GM13976 (cell line): ENCODE data around the gene RPS14.
"Not testable (repeated sequence)": the region's sequence is repeated elsewhere in the genome, so short reads cannot be mapped to it uniquely, and the experiment has no call there.

Experiments
- DNase-seq: peaks from one replicate; pipeline ENCODE4 v3.0.0; 2012; ENCODE audit warnings: low spot score
- CTCF ChIP-seq: IDR thresholded peaks from 2 replicates; pipeline ENCODE4 v1.5.1; 2012; ENCODE audit warnings: borderline replicate concordance, mild to moderate bottlenecking; ENCODE audit not compliant: insufficient read depth; ENCODE audit errors: extremely low read depth, missing control alignments, control extremely low read depth
- in situ Hi-C: fragments of 300-500 bp; cut with MboI; formaldehyde crosslinking; loops from one replicate; pipeline ENCODE4 v1.12.0; 2022; ENCODE audit warnings: low sequenced_read_pairs, mixed read lengths, inconsistent platforms; ENCODE audit not compliant: unreplicated experiment

RPS14 gene

DNA sequence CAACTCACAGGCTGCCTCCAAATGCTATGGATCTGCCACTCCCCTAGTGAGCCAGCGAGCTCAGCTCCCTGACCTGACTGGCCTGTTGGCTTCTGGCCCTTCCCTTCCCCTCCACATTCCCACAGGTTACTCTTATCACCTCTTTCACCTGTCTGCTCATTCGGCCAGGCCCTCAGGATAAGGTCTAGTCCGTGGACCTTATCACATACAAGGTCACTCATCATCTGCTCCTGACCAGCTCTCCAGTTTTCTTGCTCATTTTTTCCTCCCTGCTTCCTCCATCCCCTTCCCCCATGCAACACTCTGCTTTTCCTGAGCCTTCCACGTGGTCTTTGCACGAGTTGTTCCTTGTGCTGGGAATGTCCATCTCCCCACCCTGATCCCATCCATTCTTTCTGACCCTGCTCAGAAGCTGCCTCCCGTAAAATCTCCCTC, 32.5 kb upstream of the RPS14 start:
- in situ Hi-C loops: no loop called here
- TF ChIP-seq CTCF: no peak
- DNase-seq: no peak

DNA sequence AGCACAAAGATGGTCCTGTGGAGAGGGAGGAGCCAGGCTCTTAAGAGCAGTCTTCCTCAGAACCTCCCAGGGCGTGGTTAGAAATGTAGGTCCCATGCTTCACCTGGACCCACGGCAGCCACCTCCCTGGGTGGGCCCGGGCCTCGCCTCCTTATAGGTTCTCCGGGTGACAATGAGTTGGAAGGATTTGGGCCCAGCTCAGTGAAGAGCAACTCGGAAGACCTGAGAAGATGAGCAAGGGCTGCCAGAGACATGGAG, 32.1 kb upstream of the RPS14 start:
- no peak for TF ChIP-seq CTCF
- in situ Hi-C loops: no loop called here
- DNase-seq: no peak

DNA sequence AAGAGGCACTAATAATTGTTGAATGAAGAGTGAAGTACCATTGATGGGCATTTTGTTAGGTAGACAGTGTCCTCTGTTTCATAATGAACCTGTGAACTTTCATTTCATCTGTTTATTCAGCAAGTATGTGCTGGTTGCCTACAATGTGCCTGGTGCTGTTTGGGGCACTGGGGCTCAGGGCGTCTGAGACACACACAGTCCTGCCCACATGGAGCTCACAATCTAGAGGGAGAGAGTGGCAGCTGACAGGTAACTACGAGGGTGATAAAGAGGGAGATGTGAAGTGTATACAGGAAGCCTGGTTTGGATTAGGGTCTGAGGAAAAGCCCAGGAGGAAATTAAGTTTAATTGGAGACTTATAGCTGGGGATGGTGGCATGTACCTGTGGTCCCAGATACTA, 29.9 kb upstream of the RPS14 start:
- DNase-seq: no peak
- in situ Hi-C loops: no loop called here

GRCh38 chr5:150476568-150476967, 27.0 kb upstream of the RPS14 start:
- DNase-seq, in situ Hi-C loops: not testable (repeated sequence)

More for the DNA sequence above, 29.9 kb upstream of the RPS14 start:
- no peak for TF ChIP-seq CTCF

DNA sequence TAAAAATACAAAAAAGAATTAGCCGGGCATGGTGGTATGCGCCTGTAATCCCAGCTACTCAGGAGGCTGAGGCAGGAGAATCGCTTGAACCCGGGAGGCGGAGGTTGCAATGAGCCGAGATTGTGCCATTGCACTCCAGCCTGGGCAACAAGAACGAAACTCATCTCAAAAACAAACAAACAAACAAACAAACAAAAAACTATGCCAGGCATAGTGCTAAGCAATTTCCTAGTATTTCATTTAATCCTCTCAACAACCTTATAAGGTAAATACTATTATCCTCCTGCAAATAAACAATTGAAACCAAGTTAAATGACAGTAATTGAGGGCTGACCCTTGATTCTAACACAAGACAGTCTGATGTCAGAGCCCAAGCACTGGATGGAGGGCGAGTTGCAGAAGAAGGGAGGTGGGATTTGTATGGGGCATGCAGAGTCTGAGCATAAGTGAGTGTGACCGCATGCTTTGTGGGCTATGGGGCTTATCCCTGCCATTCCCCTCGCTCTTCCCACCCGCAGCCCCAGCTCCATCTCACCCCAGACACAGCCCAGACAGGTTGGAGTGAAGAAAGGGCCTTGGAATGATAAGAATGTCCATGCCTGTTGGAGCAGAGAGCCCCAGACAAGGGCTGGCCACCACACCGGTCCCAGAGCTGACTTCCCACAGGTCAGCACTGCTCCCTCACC, 24.3 kb upstream of the RPS14 start:
- no peak for DNase-seq
- no peak for TF ChIP-seq CTCF
- in situ Hi-C loops: loop anchor here (25.0 kb wide), 1 partner anchor 188 kb away; the partner anchor contains the start of gene MYOZ3

DNA sequence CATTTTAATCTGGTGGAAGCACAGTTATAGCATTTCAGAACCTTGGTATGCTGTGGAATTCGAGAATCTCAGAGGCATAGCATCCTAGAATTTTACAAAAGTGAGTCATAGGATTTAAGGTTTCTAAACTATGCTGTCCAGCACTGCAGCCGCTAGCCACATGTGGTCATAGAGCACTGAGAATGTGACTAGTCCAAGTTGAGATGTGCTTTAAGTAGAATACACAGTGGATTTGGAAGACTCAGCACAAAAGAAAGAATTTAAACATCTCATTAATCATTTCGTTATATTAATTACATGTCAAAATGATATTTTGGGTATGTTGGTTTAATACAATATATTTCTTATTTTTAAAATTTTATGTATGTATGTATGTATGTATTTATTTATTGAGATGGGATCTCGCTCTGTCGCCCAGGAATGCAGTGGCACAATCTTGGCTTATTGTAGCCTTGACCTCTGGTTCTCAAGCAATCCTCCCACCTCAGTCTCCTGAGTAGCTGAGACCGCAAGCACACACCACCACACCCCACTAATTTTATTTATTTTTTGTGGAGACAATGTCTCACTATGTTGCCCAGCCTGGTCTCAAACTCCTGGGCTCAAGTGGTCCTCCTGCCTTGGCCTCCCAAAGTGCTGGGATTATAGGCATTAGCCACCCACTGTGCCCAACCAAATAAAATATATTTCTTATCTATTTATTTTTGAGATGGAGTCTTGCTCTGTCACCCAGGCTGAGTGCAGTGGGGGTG, 20.4 kb upstream of the RPS14 start:
- in situ Hi-C loops: loop anchor here (25.0 kb wide), 1 partner anchor 192 kb away; the partner anchor contains the start of gene MYOZ3
- no peak for DNase-seq
- no peak for TF ChIP-seq CTCF

- no peak for DNase-seq
- in situ Hi-C loops: loop anchor here (25.0 kb wide), 1 partner anchor 194 kb away; the partner anchor contains the start of gene MYOZ3
- TF ChIP-seq CTCF: no peak
Measured at GRCh38 chr5:150468206-150468605, 18.7 kb upstream of the RPS14 start.
